ENCODE measurements around the gene COG7.
"Not testable (repeated sequence)": the region's sequence is repeated elsewhere in the genome, so short reads cannot be mapped to it uniquely, and the experiment has no call there.

Gene COG7

DNA sequence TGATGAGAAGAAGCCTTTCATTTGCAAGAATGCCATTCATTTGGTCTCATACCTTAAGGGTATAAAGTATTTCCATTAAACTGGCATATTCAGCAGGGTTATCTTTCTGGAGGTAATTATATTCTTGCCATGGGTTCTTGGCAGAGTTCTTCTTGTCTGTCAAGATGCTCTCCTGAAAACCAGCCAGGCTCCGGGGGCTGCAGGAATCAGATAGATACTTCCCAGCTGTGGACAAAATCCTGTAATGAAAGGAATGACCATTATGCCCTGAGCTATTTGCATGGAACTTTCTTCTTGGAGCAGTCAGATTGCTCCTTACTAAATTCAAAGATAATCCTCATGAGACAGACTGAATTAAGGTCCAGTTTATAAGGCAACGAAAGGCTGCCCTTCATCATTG, 47.0 kb downstream of the COG7 start:
- H3K36me3 ChIP-seq, result peaks cover 94% of the 10 kb centered on the region

DNA sequence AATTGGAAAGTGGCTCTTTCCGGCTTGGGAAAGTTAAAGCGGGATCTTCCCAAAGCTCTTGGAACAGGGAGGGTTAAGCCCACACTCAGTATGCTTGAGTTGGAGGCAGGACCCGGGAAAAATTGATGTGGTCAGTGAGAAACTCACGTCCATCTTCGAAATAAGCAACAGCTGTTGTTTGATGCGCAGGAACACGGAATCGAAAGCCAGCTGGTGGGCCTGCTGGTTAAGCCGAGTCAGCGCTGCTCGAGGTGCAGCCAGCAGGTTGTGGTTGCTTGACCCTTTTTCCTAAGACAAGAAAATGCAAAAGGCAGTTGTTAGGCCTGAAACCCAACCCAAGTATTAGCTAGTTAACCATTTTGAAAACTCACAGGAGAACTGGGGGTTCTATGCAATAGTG, 49.4 kb downstream of the COG7 start:
- H3K4me3 ChIP-seq, result no peak overlapping the region

More for the DNA sequence above, 47.0 kb downstream of the COG7 start:
- Histone ChIP-seq H3K9ac (no peak overlapping the region), H4K20me1 (no peaks in the 10 kb centered on the region), H3K4me1 (no peaks in the 10 kb centered on the region), H3K4me2 (no peak overlapping the region), H3K27me3 (no peaks in the 10 kb centered on the region), H3K27ac (no peak overlapping the region), H3K9me3 (no peaks in the 10 kb centered on the region), H3K4me3 (no peak overlapping the region)
- no peak for TF ChIP-seq Cebpa-rat (IDR thresholded peaks at IDR 0.05)

DNA sequence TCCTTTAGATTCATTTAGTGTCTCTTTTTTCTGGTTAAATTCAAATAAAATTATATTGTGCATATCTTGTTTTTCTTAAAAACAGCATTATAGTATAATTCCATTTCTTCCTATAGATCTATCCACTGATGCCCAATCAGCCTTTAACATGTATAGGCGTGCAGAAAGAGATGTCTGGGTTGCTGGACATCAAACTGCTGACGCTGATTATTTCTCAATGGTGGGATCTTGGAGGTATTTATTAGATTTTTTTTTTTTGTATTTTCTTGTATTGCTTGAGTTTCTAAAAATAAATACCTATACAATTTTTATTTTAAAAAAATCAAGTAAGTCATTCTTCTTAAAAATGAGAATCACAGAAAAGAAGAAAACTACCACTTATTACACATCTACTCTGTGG, 50.9 kb downstream of the COG7 start:
- no peak for TF ChIP-seq Cebpa-rat (IDR thresholded peaks at IDR 0.05)
- Histone ChIP-seq H3K9me3 (no peaks in the 10 kb centered on the region), H3K4me3 (no peak overlapping the region), H3K27ac (no peak overlapping the region), H3K4me1 (no peaks in the 10 kb centered on the region), H3K4me2 (no peak overlapping the region), H4K20me1 (no peaks in the 10 kb centered on the region), H3K9ac (no peak overlapping the region), H3K36me3 (peaks cover 99% of the 10 kb centered on the region), H3K27me3 (no peaks in the 10 kb centered on the region)

More for the DNA sequence above, 49.4 kb downstream of the COG7 start:
- H3K27ac ChIP-seq, result no peak overlapping the region
- TF ChIP-seq Cebpa-rat (IDR thresholded peaks at IDR 0.05), result no peak
- H3K36me3 ChIP-seq, result peaks cover 94% of the 10 kb centered on the region
- H3K4me2 ChIP-seq, result no peak overlapping the region
- H4K20me1 ChIP-seq, result no peaks in the 10 kb centered on the region
- no peaks in the 10 kb centered on the region for H3K4me1 ChIP-seq
- no peaks in the 10 kb centered on the region for H3K9me3 ChIP-seq
- no peaks in the 10 kb centered on the region for H3K27me3 ChIP-seq
- H3K9ac ChIP-seq, result no peak overlapping the region

DNA sequence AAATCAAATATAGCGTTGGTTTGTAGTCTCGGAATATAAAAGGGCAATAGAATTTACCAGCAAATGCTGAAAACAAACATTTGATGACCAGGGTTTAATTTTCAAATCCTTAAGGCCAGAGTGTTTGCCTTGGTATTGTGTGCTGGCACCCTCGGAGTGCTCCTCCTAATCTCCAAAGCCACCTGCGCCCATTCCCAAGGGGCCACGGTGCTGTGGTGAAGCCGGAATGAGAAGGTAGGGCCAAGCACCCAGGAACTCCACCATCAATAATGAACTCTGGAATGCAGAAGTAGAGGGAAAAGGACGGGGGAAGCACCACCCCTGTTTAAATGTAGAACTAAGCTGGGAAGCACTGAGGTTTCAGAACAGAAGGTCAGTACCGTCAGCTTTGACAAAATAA, 51.9 kb downstream of the COG7 start:
- H4K20me1 ChIP-seq, result no peaks in the 10 kb centered on the region
- H3K27me3 ChIP-seq, result no peaks in the 10 kb centered on the region
- H3K4me2 ChIP-seq, result no peak overlapping the region
- no peak overlapping the region for H3K9ac ChIP-seq
- no peak for TF ChIP-seq Cebpa-rat (IDR thresholded peaks at IDR 0.05)
- no peaks in the 10 kb centered on the region for H3K4me1 ChIP-seq
- peaks cover 99% of the 10 kb centered on the region for H3K36me3 ChIP-seq
- H3K4me3 ChIP-seq, result no peak overlapping the region
- H3K9me3 ChIP-seq, result no peaks in the 10 kb centered on the region
- no peak overlapping the region for H3K27ac ChIP-seq

DNA sequence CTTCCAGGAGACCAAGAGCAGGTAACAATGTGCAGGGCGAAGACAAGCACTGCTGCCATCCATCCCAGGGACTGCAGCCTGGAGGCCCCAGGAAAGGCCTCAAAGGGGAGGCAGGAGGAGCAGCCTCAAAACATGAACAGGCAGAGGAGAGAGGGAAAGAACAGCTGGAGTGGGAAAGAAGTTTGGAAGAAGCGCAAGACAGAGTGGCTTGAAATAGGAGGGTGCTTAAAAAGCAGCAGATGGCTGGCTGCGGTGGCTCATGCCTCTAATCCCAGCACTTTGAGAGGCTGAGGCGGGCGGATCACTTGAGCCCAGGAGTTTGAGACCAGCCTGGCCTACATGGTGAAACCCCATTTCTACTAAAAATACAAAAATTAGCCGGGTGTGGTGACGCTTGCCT, 52.5 kb downstream of the COG7 start:
- not testable (repeated sequence) for H3K4me3 ChIP-seq, H3K9ac ChIP-seq, H3K4me2 ChIP-seq

DNA sequence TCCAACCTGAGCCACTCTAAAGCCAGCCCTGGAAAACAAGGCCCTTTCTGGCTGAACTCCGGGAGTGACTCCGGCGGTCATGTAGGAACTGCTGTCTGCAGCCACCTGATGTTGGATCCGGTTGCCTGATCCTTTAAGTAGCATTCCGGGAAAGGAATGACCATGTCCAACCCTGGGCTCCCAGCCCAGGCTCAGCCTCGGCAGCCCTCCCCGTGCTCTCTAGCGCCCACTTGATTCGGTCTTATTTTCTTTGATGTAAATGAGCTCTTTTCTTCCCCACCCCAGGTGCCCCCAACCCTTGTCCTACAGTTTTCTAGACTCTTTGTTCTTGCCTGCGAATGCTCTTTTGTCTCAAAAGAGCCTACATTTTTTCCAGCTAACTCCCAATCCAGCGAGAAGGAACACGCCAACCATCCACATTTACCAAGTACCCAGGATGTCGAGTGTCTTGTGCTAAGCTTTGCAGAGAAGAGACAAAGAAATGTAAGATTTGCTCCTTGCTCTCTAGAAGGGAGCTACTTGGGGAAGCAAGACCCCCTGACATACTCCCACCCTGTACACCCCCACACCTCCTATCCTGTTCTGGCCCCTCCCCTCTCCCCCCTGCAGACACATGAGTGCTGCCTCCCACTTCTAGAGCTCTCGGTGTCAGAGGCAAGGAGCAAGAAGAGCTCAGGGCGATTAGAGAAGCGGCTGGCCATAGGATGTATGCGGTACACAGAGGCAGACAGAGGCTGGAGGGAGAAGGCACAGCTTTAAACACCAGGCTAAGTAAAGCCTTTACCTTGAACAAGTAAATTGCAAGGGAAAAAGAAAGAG, 53.8 kb downstream of the COG7 start:
- TF ChIP-seq Cebpa-rat (IDR thresholded peaks at IDR 0.05), result no peak
- no peak overlapping the region for H3K9ac ChIP-seq
- no peak overlapping the region for H3K4me2 ChIP-seq
- no peak overlapping the region for H3K27ac ChIP-seq
- no peaks in the 10 kb centered on the region for H3K9me3 ChIP-seq
- no peaks in the 10 kb centered on the region for H3K4me1 ChIP-seq
- peaks cover 84% of the 10 kb centered on the region for H3K36me3 ChIP-seq
- no peak overlapping the region for H3K4me3 ChIP-seq
- no peaks in the 10 kb centered on the region for H4K20me1 ChIP-seq
- no peaks in the 10 kb centered on the region for H3K27me3 ChIP-seq

More for the DNA sequence above, 52.5 kb downstream of the COG7 start:
- not testable (repeated sequence) for H3K4me1 ChIP-seq, H3K27ac ChIP-seq, H3K27me3 ChIP-seq, H3K9me3 ChIP-seq, H4K20me1 ChIP-seq
- H3K36me3 ChIP-seq, result peaks cover 97% of the 10 kb centered on the region

DNA sequence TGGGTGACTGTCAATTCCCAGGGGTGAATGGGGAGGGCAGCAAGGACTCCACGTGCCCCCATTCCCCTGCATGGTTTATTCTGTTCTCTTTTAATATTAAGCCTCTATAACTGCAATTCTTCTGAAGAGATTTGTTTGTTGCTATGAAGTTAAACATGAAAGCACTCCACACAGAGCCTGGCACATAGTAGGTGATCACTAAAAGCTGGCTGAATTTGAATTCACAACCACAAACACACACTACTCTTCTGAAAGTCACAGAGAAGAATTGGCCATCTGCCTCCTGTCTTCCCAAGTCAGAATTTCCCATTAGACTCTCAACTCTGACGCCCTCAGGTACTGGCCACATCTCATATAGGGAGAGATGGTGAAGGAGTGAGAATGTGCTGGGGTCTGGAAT, 55.5 kb downstream of the COG7 start:
- H3K27ac ChIP-seq, result no peak overlapping the region
- H3K4me2 ChIP-seq, result no peak overlapping the region
- no peaks in the 10 kb centered on the region for H3K4me1 ChIP-seq
- no peaks in the 10 kb centered on the region for H3K27me3 ChIP-seq
- no peak overlapping the region for H3K9ac ChIP-seq
- no peaks in the 10 kb centered on the region for H3K9me3 ChIP-seq
- H4K20me1 ChIP-seq, result no peaks in the 10 kb centered on the region
- TF ChIP-seq Cebpa-rat (IDR thresholded peaks at IDR 0.05), result no peak
- H3K36me3 ChIP-seq, result peaks cover 81% of the 10 kb centered on the region
- no peak overlapping the region for H3K4me3 ChIP-seq

DNA sequence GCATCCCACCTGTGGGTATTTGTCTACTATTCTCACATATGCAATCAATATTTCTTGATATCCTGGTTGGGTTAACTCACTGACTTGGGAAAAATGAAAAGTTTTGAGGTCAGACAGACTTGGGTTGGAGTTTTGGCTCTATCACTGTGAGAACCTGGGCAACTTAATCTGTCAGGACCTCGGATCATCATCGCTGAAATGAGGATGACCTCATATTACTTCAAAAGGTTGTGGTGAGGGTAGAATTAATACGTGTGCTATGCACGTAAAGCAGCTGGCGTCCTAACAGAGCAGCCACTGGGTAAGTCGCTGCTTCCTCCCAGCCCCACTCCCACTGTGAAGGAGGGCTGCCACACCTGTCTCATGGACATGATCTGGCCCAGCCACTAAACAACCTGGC, 57.3 kb downstream of the COG7 start:
- H3K27me3 ChIP-seq, result no peaks in the 10 kb centered on the region
- no peak overlapping the region for H3K9ac ChIP-seq
- H4K20me1 ChIP-seq, result no peaks in the 10 kb centered on the region
- H3K4me3 ChIP-seq, result no peak overlapping the region
- no peak overlapping the region for H3K27ac ChIP-seq
- H3K4me1 ChIP-seq, result no peaks in the 10 kb centered on the region
- H3K36me3 ChIP-seq, result peaks cover 83% of the 10 kb centered on the region
- no peak for TF ChIP-seq Cebpa-rat (IDR thresholded peaks at IDR 0.05)
- no peaks in the 10 kb centered on the region for H3K9me3 ChIP-seq
- no peak overlapping the region for H3K4me2 ChIP-seq

DNA sequence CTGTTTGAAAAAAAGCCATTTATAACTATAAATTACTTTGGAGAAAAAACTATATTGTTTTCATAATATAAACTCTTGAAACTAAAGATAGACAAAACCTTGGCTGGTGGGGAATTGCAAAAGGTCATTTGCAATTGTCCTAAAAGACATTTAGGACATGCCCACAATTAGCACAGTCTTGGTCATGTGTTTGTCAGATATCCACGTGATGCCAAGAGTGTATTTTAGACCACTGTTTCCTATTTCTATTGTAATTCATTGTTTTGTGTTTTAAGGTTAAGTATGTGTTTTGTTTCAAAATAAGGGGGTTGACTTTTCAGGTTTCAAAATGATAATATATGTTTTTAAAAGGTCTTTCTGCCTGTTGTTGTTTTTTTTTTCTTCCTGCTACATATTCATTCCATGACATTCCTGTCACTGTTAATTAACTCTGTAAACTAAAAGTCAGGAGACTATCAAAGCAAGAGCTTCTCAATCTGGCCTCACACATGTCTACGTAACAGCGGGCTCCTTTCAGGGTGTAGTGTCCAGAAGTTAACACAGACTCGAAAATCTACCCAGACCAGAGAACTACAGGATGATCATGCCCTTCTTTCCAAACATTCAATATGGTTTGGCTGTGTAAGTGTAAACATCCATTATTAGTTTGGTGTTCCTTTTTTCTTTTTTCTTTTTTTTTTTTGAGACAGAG, 58.7 kb downstream of the COG7 start:
- no peak overlapping the region for H3K4me2 ChIP-seq
- H3K27ac ChIP-seq, result no peak overlapping the region
- peaks cover 83% of the 10 kb centered on the region for H3K36me3 ChIP-seq

DNA sequence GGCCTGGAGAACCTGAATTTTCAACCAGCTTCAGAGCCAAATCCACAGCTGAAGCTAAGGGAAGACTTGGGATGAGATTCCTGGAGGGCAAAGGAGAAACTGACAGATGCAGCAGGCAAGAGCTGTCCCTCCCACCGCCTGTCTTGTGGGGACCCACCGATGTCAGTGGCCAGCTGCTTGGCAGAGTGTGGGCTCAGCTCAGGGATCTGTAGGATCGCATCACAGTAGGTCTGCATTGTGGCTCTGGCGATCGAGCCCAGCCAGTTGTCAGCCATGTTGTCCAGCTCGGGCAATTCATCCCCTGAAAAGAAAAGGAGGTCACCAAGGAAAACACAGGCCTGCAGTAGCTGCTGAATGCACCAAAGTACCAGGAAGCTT, 60.8 kb downstream of the COG7 start:
- H3K27me3 ChIP-seq, result no peaks in the 10 kb centered on the region
- H3K9ac ChIP-seq, result no peak overlapping the region
- no peak overlapping the region for H3K4me2 ChIP-seq
- H3K27ac ChIP-seq, result no peak overlapping the region
- no peaks in the 10 kb centered on the region for H3K9me3 ChIP-seq
- no peaks in the 10 kb centered on the region for H4K20me1 ChIP-seq
- no peaks in the 10 kb centered on the region for H3K4me1 ChIP-seq
- H3K36me3 ChIP-seq, result peaks cover 80% of the 10 kb centered on the region
- TF ChIP-seq Cebpa-rat (IDR thresholded peaks at IDR 0.05), result no peak
- H3K4me3 ChIP-seq, result no peak overlapping the region

More for the DNA sequence above, 58.7 kb downstream of the COG7 start:
- no peak for TF ChIP-seq Cebpa-rat (IDR thresholded peaks at IDR 0.05)
- H3K4me1 ChIP-seq, result no peaks in the 10 kb centered on the region
- H3K9me3 ChIP-seq, result no peaks in the 10 kb centered on the region
- no peaks in the 10 kb centered on the region for H3K27me3 ChIP-seq
- H4K20me1 ChIP-seq, result no peaks in the 10 kb centered on the region
- H3K9ac ChIP-seq, result no peak overlapping the region
- no peak overlapping the region for H3K4me3 ChIP-seq
